GM19463 (cell line): ENCODE data around the gene ZSCAN10.
"Not testable (repeated sequence)": the region's sequence is repeated elsewhere in the genome, so short reads cannot be mapped to it uniquely, and the experiment has no call there.

Experiments
- ATAC-seq: cut with Tn5 transposase; IDR thresholded peaks from one replicate; pipeline ENCODE4 v1.9.1; 2021; ENCODE audit warnings: mild to moderate bottlenecking, moderate library complexity; ENCODE audit not compliant: unreplicated experiment

Gene ZSCAN10

DNA sequence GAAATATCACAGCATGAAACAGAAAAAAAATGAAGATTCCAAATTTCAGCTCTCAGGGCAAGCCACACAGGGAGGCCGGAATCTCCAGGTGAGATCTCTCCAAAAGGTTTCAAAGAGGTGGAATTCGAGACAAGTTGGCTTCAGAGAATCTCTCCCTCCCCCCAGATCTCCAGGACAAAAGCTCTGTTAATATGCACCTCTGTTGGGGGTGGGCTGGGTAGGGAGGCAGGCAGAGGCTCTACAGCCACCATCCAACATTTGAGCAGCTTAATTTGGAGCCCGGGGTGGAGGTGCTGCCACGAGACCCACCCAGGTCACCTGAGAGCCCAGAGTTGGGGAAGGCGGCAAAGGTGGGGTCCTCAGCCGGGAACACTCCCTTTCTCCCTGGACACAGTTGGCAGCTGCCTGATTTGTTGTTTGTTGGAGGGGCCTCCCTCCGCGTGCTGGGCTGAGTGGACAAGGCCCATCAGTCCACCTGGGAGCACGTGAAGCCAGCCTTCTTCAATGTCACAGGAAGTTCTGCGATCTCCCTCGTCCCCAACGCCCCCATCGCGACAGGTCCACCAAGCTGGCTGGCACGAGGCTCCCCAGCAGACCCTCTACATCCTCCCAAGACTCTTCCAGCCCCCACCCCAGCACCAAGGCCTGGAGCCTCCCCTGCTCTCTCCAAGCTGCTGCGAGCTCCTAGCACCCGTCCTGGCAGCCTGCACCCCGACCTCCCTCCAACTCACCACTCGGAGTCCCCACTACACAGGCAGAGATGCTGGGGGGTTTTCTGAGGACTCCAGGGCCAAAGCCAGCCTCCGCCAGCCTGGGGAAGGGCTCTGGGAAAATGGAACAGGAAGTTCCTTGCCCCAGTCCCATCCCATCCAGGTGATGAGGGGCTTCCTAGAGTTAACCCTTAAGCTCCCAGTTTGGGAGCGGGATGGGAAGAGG, at the start of gene ZSCAN10:
TSS of gene ZSCAN10 (minus strand) at position 836 of the 936 bp plus-strand sequence. CDS start 6,357 bp downstream, outside the sequence.
- ATAC-seq: no peak

DNA sequence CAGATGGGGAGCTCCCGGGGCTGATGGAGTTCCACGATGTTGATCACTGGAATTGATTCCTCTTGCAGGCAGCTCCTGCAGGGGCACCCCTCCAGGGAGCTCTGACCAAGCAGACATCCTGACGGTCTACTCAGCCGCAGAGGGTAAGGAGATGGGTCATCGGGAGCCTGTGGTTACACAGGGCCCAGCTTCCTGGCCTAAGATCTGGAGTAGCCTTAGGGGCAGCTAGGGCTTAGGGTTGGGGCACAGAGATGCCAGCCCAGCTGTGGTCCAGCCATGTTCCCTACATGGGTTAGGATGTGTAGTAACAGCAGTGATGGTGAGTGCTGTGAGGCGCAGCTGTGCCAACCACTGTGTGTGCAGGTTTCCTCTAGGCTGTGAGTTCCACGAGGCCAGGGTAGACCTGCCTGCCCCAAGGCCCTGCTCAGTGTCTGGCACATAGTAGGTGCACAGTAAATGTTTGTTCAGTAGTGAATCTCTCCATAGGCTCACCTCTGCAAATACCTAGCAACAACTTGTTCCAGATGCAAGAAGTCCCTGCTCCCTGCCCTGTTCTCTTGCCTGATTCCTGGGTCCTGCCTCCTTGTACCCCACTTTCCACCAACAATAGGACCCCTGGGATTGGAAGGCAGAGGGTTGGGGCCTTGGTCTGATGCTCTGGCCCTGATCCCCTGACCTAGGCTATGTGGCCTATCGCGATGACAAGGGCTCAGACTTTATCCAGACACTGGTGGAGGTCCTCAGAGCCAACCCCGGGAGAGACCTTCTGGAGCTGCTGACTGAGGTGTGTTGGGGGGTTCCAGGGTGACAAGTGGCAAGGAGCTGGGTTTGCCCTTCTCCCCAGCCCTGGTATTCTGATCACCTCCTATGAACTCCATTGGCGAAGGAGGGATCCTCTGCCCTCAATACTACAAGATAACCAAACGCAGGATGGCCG, 49.4 kb upstream of the ZSCAN10 start:
- no peak for ATAC-seq

DNA sequence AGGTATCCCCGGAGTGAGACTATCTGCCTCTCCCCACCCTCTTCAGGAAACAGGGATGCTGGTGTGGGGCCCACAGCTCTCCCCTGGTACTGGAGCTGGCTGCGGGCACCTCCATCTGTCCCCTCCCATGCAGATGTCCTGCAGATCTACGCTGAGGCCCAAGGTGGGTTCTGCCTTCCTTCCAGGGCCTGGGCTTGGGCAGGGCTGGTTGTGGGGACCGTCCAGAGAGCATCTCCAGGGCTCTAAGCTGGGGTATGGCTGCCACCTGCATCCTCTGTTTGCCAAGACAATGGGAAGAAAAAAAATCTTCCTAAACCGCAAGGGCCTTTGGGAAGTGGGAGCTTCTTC, 48.6 kb upstream of the ZSCAN10 start:
- ATAC-seq: no peak

DNA sequence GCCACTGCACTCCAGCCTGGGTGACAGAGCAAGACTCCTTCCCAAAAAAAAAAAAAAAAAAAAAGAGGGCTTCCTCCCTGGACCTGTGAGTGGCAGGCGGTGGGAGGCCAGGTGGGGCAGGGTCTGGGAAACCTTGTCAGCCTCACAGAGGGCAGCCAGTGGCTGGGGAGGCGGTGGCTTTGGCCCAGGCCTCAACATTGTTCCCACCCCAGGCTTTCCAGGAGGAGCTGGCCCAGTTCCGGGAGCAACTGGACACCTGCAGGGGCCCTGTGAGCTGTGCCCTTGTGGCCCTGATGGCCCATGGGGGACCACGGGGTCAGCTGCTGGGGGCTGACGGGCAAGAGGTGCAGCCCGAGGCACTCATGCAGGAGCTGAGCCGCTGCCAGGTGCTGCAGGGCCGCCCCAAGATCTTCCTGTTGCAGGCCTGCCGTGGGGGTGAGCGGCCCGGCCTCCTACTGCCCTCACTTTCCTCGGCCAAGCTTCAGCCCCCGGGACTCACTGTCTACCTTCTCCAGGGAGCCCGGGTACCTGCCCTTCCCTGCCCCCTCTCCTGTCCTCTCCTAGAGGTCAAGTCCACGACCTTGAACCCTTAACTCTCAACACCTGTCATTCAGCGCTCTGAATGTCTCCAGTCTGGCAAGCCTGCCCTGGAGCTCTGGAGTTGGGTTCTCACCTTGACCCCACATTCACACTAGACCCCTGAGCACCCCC, 48.1 kb upstream of the ZSCAN10 start:
- no peak for ATAC-seq

DNA sequence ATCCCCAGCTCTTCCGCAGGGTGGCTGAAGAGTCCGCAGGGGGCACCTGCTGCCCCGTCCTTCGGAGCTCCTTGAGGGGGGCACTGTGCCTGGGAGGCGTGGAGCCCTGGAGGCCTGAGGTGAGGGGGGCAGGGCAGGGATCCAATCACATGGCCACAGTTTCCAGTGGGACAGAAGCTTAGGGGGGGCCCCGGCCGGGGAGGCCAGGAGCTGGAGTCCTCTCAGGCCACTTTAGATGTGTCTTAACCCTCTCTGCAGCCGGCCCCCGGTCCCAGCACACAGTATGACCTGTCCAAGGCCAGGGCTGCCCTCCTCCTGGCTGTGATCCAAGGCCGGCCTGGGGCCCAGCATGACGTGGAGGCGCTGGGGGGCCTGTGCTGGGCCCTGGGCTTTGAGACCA, 46.6 kb upstream of the ZSCAN10 start:
- ATAC-seq: no peak

DNA sequence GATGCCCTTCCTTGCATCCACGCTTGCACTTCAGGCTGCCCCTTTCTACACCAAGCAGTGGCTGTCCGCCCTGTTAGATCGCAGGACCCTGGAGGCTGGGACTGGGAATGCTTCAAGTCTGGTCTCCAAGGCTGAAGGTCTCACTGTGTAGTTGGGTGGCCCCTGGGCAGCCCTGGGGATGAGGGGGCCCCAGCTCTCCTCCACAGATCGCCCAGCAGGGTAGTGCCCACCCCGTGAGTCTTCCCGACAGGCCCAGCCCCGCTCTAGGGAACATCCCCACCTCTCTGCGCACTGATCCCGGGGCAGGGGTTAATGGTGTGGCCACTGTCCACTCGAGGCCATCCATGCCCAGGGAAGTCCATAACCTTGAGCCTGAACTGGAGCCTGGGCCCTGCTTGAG, 46.1 kb upstream of the ZSCAN10 start:
- no peak for ATAC-seq

DNA sequence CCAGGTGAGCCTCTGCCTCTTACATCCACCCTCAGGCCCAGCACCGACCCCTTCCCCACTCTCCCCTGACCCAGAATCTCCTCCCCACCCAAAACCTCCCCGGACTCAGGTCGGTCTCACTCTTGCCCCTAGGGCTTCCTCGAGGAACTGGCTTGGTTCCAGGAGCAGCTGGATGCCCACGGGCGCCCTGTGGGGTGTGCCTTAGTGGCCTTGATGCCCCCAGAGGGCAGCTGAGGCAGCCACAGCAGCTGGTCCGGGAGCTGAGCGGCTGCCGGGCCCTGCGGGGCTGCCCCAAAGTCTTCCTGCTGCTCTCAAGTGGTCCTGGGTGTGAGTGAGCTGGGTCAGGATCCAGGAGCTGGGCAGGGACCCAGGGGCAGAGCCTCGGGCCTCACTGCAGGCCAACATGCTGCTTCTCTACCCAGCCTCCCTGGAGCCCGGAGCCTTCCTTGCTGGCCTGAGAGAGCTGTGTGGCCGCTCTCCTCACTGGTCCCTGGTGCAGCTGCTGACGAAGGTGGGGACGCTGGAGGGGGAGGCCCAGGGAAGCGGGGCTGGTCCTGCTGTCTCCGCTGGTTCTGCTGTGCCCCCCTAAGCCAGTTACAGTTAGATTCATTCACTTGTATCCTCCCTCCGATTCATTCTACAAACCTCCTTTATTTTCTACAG, 45.4 kb upstream of the ZSCAN10 start:
- ATAC-seq: no peak

DNA sequence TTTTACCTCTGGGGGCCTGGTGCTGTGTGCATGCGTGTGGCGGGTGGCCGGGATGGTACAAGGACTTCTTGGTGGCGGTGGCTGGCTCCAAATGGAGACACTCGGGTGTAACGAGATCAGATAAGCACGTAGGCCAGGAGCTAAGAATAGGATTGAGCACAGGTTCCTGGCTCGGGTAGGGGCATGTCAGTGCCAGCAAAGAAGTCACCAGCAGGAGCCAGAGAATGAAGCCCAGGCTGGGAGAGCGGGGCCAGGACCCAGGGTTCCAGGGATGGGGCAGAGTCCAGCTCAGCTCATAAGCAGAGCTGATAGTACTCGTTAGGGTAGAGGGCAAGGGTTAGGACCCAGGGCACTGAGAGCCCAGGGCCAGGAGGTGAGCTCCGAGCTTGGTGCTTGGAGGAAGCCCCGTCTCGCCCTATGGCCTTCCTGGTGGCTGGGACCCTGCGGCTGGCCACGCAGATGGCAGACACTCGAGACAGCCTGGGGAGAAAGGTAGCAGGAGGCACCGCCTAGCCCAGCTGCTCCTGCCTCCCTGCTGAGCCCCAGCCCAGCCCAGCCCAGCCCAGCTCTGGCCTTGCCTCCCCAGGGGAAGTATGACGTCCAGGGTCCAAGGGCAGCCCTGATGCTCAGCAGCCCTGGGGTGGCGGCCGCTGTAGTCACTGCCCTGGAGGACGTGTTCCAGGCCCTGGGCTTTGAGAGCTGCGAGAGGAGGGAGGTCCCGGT, 44.7 kb upstream of the ZSCAN10 start:
- no peak for ATAC-seq

DNA sequence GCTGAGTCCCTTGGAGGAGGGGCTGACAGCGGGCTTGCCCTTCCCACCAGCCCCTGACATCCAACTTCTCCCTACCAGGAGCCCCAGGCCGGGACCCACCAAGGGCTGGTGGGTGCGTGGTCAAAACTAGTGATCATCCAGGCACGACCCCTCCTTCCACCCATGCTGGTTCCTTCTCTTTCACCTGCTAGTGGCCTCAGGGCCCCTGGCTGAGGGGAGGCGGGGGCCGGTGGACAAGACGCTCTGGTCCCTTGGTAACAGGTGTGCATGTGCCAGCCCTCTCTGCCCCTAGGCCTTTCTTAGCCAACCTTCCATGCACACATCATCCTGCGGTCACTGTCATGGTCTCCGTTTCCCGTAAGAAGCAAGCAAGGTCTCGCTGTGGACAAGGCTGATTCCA, 44.1 kb upstream of the ZSCAN10 start:
- ATAC-seq: no peak

DNA sequence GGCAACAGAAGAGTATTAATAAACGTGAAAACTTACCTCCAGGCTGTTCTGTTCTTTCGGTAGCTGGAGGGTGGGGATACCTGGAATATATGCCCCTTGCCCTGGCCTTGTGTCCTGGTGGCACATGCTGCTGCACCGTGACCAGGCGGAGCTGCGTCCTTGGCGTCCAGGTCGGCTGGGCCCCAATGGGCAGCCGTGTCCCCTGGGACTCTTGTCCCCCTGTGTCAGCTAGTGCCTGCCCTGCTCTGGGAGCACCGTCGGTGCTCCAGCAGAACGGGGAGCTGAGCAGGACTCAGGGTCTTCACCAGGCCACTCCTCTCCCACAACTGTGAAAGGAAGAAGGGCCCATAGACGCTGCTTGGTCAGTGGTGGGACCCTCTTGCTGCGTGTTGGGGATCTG, 43.7 kb upstream of the ZSCAN10 start:
- ATAC-seq: no peak

DNA sequence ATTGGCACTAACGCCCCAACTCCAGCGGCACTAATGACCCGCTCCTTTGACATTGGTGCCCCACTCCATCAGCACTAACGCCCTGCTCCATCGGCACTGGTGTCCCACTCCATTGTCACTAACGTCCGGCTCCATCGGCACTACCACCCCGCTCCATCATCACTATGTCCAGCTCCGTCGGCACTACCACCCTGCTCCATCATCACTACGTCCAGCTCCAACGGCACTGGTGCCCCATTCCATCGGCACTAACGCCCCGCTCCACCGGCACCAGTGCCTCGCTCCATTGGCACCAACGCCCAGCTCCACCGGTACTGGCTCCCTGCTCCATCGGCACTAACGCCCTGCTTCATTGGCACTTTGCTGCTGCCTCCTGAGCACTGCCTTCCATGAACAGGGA, 43.2 kb upstream of the ZSCAN10 start:
- no peak for ATAC-seq

DNA sequence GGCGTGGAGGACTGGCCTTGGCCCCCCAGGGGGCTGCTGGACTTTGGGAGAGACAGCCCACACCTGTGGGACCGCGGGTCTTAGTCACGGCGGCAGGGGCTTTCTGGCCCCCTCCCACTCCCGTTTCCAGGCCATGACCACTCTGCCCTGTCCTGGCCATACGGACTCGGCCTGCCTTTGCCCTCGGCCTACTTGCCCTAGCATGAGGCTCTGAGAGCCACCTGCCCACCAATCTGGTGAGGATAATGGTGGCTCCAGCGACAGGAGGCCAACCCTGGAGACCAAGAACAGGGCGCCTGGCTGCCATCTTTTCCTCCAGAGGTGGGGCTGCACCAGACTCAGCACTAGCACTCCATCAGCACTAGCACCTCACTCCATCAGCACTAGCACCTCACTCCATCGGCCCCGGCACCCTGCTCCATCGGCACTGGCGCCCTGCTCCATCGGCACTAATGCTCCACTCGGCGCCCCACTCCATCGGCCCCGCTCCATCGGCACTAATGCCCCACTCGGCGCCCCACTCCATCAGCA, 42.8 kb upstream of the ZSCAN10 start:
- ATAC-seq: no peak

DNA sequence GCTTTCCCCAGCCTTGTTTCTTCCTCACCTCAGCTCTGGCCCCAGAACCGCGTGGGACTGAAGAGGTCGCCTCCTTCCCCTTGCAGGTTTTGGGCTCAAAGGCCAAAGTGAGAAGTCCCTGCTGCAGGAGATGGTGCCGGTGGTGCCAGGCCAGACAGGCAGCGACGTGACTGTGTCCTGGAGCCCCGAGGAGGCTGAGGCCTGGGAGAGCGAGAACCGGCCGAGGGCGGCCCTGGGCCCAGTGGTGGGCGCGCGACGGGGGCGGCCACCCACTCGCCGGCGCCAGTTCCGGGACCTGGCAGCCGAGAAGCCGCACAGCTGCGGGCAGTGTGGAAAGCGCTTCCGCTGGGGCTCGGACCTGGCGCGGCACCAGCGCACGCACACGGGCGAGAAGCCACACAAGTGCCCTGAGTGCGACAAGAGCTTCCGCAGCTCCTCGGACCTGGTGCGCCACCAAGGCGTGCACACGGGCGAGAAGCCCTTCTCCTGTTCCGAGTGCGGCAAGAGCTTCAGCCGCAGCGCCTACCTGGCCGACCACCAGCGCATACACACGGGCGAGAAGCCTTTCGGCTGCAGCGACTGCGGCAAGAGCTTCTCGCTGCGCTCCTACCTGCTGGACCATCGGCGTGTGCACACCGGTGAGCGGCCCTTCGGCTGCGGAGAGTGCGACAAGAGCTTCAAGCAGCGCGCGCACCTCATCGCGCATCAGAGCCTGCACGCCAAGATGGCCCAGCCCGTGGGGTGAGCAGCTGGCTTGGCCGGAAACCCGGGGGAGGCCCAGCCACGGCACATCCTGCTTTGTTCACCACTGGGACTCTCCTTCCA, 41.7 kb upstream of the ZSCAN10 start:
- ATAC-seq: no peak

DNA sequence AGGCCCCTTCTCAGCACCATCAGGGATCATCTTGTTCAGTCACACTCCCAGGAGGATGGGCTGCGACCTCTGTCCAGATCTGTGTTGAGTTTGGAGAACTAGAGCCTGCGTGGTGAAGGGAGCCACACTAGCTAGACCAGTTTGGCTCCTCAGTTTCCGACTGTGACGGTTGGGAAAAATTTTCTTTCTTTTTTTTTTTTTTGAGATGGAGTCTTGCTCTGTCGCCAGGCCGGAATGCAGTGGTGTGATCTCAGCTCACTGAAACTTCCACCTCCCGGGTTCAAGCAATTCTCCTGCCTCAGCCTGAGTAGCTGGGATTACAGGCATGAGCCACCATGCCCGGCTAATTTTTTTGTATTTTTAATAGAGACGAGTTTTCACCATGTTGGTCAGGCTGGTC, 40.5 kb upstream of the ZSCAN10 start:
- not testable (repeated sequence) for ATAC-seq

DNA sequence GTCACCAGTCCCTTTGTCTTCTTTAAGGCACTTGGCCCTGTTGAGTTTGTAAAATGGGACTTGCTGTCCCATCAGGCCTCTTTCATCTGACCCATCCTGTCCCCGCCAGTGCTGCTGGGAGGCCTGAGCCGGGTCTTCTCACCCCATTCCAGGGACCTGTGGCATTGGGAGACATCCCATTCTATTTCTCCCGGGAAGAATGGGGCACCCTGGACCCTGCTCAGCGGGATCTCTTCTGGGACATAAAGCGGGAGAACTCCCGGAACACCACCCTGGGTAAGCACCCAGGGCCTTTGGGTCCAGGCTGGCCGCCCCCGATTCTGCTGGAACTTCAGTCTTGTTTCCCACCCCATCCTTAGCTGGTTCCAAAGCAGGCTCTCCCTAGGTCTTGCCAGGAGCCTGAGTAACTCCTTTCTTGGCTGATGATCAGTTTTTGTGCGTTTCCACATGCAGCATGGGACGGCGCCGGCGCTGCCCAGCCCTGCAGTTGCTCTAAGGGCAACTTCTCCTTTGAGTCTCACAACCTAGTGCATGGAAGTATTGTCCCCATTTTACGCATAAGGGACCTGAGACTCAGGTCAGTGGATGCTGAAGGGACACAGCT, 39.8 kb upstream of the ZSCAN10 start:
- no peak for ATAC-seq

DNA sequence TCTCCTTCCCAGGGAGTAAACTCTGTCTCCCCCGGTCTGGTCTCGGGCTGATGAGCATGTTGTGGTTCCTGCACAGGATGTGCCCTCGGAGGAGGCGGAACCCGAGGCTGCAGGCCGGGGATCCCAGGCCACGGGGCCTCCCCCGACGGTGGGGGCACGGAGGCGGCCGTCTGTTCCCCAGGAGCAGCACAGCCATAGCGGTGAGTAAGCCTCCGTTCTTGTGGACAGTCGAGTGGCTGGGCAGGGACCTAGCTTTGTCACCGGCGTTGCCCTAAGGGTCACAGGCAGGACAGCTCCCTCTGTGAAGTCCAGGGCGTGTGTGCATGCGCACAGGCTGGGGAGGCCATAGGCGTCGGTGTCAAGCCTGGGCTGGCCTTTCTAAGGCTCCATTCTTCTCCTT, 39.2 kb upstream of the ZSCAN10 start:
- no peak for ATAC-seq

DNA sequence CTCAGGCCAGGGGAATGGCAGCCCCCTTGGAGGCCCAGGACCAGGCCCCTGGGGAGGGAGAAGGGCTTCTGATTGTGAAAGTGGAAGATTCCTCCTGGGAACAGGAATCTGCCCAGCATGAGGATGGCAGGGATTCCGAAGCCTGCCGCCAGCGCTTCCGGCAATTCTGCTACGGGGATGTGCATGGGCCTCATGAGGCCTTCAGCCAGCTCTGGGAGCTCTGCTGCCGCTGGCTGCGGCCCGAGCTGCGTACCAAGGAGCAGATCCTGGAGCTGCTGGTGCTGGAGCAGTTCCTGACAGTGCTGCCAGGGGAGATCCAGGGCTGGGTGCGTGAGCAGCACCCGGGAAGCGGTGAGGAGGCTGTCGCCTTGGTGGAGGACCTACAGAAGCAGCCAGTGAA, 38.2 kb upstream of the ZSCAN10 start:
- ATAC-seq: no peak

DNA sequence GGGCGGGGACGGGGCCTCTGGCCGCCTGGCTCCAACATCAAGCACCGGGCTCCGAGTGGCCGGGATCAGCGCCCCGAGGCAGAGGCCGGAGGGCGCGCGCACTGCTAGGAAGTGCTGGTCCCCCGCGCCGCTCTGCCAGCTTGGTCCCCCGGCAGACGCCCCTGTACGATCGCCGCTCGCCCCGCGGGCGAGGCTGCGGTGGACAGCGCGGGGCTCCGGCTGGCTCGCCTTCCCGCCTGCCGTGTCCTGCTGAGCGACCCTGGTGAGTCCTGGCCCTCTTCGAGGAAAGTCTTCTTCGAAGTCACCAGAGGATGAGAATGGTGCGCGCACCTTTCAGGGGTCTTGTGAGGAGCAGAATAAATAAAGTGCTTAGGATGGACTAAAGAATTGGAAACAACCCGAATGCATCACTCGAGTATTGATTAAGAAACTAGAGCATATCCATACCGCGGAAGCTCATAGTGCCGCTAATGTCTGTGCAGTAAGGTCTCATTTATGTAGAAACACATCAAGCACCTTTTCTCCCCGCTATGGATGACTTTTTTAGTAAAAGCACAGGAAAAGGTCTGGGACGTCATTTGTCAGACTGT, 36.1 kb upstream of the ZSCAN10 start:
- no peak for ATAC-seq
